HG03095 (cell line): ENCODE data around the gene CYP21A2.
"Not testable (repeated sequence)": the region's sequence is repeated elsewhere in the genome, so short reads cannot be mapped to it uniquely, and the experiment has no call there.

Experiments
- ATAC-seq: cut with Tn5 transposase; IDR thresholded peaks from one replicate; pipeline ENCODE4 v1.9.1; 2021; ENCODE audit warnings: moderate library complexity; ENCODE audit not compliant: unreplicated experiment

The CYP21A2 gene

GRCh38 chr6:32052626-32053025 lies 14.4 kb downstream of the CYP21A2 start:
- ATAC-seq, result not testable (repeated sequence)

- ATAC-seq, result not testable (repeated sequence)
These were observed 15.1 kb downstream of the CYP21A2 start for GRCh38 chr6:32053314-32053713.

DNA sequence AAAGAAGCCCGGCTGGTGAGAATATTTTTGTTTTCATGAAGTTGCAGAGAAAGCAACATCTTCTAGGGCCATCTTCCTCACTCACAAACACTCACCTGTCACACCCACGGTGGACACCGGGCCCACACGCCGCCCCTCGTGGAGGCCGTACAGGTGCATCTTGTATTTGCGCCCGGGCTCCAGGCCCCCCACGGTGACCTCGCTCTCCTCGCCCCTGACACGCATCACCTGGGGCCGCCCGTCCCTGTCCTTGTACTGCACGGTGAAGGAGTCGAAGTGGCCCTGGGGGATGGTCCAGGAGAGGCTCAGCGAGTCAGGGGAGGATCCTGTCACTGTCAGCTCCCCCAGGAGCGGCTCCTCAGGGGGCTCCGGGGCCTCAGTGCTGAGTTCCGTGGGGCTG lies 17.5 kb downstream of the CYP21A2 start:
- not testable (repeated sequence) for ATAC-seq

GRCh38 chr6:32056254-32056653 lies 18.0 kb downstream of the CYP21A2 start:
- no peak for ATAC-seq

DNA sequence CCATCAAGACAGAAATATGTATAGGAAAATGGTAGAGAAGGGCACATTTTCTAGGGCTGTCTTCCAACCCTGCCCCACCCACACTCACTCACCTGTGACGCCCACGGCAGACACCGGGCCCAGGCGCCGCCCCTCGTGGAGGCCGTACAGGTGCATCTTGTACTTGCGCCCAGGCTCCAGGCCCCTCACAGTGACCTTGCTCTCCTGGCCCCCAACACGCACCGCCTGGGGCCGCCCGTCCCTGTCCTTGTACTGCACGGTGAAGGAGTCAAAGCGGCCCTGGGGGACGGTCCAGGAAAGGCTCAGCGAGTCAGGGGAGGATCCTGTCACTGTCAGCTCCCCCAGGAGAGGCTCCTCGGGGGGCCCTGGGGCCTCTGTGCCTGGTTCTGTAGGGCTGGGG lies 19.8 kb downstream of the CYP21A2 start:
- ATAC-seq, result no peak

GRCh38 chr6:32058511-32058963 lies 20.3 kb downstream of the CYP21A2 start:
- no peak for ATAC-seq

- ATAC-seq, result no peak
These were observed 22.9 kb downstream of the CYP21A2 start for GRCh38 chr6:32060966-32061655.

- ATAC-seq, result no peak
These were observed 26.5 kb downstream of the CYP21A2 start for GRCh38 chr6:32064706-32065105.

GRCh38 chr6:32067521-32067920 lies 29.3 kb downstream of the CYP21A2 start:
- not testable (repeated sequence) for ATAC-seq

DNA sequence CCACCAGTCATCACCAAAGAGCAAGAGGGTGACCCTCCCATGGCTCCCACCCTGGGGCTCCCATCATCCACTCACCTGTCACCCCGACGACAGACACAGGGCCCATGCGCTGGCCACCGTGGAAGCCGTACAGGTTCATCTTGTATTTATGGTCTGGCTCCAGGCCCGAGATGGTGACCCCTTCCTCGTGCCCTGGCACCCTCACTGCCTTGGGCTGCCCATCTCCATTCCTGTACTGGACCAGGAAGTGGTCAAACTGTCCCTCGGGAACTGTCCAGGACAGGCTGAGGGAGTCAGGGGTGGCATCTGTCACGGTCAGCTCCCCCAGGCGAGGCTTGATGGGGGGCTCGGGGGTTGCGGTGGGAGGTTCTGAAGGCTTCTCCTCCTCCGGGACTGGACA lies 30.1 kb downstream of the CYP21A2 start:
- not testable (repeated sequence) for ATAC-seq

DNA sequence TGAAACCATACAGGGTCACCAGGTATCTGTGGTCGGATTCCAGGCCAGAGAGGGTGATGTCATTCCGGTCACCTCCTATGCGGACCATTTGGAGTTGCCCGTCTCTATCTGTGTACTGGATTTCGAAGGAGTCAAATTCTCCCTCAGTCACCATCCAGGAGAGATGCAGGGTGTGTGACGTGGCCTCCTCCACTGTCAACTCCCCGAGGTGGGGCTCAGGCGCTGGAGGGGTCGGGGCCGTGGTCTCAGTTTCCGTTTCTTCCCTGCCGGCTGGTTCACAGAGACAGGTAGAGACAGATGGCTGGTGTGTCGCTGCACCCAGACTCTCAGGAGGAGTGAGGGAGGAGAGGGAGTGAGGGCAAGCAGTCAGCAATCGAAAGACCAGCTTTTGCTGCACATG lies 30.7 kb downstream of the CYP21A2 start:
- no peak for ATAC-seq

GRCh38 chr6:32069460-32069859 lies 31.2 kb downstream of the CYP21A2 start:
- ATAC-seq, result no peak

- no peak for ATAC-seq
These were observed 31.8 kb downstream of the CYP21A2 start for GRCh38 chr6:32069878-32070515.

DNA sequence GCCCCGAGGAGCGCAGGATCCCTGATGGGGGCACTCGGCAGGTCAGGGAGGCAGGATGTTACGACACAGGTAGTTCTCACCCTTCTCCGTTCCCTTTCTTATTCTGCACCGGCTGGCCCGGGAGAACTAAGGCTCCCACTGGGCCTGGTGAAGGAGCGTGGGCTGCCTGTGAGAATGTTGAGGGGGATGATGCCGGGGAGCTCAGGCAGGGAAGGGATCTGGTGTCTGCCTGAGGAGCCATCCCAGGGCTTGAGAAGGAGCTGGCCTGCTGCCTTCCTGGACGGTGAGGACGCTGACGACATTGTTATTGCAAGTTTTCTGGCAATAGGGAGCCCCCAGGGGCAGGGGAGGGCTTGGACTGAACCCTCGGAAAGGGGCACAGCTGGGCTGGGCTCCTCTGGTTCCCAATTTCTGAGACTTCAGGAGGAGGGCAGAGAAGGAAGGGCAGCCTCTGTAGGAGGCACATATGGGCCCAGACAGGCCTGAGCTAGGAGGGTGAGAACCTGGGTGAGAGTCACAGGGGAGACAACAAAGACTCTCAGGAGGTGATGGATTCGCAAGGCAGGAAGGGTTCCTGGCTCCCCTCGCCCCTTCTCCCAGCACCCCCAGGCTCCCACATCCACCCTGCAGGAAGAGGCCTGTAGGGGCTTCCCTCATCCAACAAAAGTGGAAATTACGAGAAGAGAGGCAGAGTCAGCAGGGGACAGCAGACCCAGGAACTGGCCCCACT lies 32.8 kb downstream of the CYP21A2 start:
- no peak for ATAC-seq

GRCh38 chr6:32073101-32073500 lies 34.9 kb downstream of the CYP21A2 start:
- no peak for ATAC-seq

GRCh38 chr6:32073613-32074012 lies 35.4 kb downstream of the CYP21A2 start:
- no peak for ATAC-seq

DNA sequence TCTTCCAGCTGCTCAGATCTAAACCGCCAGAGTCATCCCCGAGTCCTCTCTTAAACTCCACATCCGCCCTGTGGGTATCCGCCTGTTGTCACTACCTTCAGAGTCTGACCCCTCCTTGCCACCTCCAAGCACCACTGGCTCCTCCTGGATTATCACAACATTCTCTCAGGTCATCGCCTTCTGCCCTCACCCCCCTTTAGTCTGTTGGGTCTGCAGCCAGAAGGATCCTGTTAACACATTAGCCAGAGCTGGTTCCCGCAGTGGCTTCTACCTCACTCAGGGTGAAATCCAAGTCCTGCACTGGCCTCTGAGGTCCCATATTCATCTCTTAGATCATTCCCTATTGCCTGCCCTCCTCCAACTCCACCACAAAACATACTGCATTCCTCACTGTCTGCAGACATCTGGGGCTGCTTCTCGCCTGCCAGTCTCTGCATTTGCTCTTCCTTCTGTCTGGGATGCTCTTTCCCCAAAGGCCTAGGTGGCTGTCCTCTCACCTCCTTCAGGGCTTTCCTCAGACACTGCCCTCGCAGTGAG lies 36.8 kb downstream of the CYP21A2 start:
- no peak for ATAC-seq

GRCh38 chr6:32075781-32076180 lies 37.6 kb downstream of the CYP21A2 start:
- ATAC-seq, result no peak

GRCh38 chr6:32076321-32076809 lies 38.1 kb downstream of the CYP21A2 start:
- ATAC-seq, result no peak

DNA sequence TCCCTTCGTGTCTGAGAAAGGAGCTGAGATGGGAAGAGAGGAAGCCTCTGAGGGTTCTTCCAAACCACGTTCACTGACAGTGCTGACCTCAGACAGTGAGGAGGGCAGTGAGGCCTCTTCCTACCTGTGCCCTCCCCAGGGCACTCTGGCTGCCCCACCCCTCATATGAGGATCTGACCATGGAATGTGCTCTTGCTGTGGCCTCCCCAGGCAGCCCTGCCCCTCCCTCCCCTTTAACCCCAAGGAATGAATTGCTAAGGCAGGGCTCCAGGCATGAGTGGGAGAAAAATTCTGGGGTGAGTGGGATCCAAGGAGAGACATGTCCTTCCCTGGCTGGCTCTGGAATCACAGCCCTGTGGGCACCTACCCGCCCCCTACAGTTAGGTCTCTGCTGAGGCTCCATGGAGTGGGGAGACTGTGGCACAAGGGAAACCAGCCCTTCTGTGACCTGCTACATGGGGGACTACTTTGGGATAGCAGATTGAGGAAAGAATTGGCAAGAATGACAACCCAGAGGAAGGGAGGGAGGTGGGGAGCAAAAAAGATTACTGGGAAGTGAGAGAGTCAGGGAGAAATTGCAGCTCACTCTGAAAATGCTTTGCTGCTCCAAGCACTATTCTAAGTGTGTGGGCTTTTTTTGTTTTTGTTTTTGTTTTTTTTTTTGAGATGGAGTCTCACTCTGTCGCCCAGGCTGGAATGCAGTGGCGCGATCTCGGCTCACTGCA lies 41.5 kb downstream of the CYP21A2 start:
- no peak for ATAC-seq
